GM12892 (cell line): ENCODE measurements around the gene OVOL1.

Experiments
- DNase-seq: peaks from one replicate; pipeline ENCODE4 v3.0.0; 2011; ENCODE audit not compliant: insufficient read length
- FAIRE-seq: peaks from 2 replicates; lab custom pipeline; 2011; peaks lifted over from hg19 to GRCh38; lab: Jason Lieb, UNC
- POLR2A ChIP-seq: IDR thresholded peaks from 2 replicates; pipeline ENCODE4 v1.6.1; 2011; ENCODE audit warnings: low read depth, low read length, control low read depth
- POLR2AphosphoS5 ChIP-seq: IDR thresholded peaks from 2 replicates; pipeline ENCODE4 v1.6.1; 2011; ENCODE audit warnings: low read depth, low read length, control low read depth
- TAF1 ChIP-seq: IDR thresholded peaks from 2 replicates; pipeline ENCODE4 v1.6.1; 2011; ENCODE audit warnings: low read depth, mild to moderate bottlenecking, control low read depth, low read length, borderline replicate concordance

OVOL1 gene

GRCh38 chr11:65797711-65798110, 10.8 kb downstream of the OVOL1 start:
- no peak for TF ChIP-seq POLR2A
- no peak for TF ChIP-seq TAF1
- TF ChIP-seq POLR2AphosphoS5, result no peak
- DNase-seq (no peak), FAIRE-seq (peak; percentile 36)

GRCh38 chr11:65798882-65799281, 12.0 kb downstream of the OVOL1 start:
- TF ChIP-seq TAF1, result no peak
- no peak for TF ChIP-seq POLR2A
- TF ChIP-seq POLR2AphosphoS5, result no peak
- no peak for DNase-seq
- FAIRE-seq, result peak; percentile 30

- DNase-seq, result no peak
- no peak for FAIRE-seq
- TF ChIP-seq TAF1, result no peak
- TF ChIP-seq POLR2A, result no peak
- TF ChIP-seq POLR2AphosphoS5, result no peak
Observed at GRCh38 chr11:65801153-65801987, 14.5 kb downstream of the OVOL1 start.

GRCh38 chr11:65802841-65803240, 16.0 kb downstream of the OVOL1 start:
- DNase-seq (no peak), FAIRE-seq (peak; percentile 99)
- TF ChIP-seq POLR2AphosphoS5 (no peak), POLR2A (no peak), TAF1 (no peak)

GRCh38 chr11:65803797-65804492, 17.1 kb downstream of the OVOL1 start:
- FAIRE-seq (peak; percentile 48), DNase-seq (no peak)
- no peak for TF ChIP-seq POLR2A
- no peak for TF ChIP-seq TAF1
- TF ChIP-seq POLR2AphosphoS5, result no peak

- no peak for FAIRE-seq
- TF ChIP-seq POLR2AphosphoS5 (no peak), POLR2A (no peak), TAF1 (no peak)
- no peak for DNase-seq
Observed at GRCh38 chr11:65806979-65807378, 20.1 kb downstream of the OVOL1 start.

GRCh38 chr11:65808744-65809341, 22.0 kb downstream of the OVOL1 start:
- DNase-seq (no peak), FAIRE-seq (no peak)
- TF ChIP-seq POLR2A (no peak), POLR2AphosphoS5 (no peak), TAF1 (no peak)

GRCh38 chr11:65809496-65809895, 22.6 kb downstream of the OVOL1 start:
- DNase-seq, result no peak
- FAIRE-seq, result no peak

GRCh38 chr11:65810046-65810868, 23.4 kb downstream of the OVOL1 start:
- TF ChIP-seq TAF1, result no peak
- TF ChIP-seq POLR2AphosphoS5, result peak; percentile 67; the same call in 1 of the 2 replicates
- TF ChIP-seq POLR2A, result no peak
- no peak for DNase-seq
- peak; percentile 53 for FAIRE-seq

More at GRCh38 chr11:65809496-65809895, 22.6 kb downstream of the OVOL1 start:
- TF ChIP-seq POLR2A, result no peak
- no peak for TF ChIP-seq POLR2AphosphoS5
- no peak for TF ChIP-seq TAF1

- TF ChIP-seq POLR2AphosphoS5 (no peak), TAF1 (no peak), POLR2A (no peak)
- FAIRE-seq (peak; percentile 51), DNase-seq (no peak)
Observed at GRCh38 chr11:65811764-65812475, 25.1 kb downstream of the OVOL1 start.
